HG03045 (cell line): Measurements from ENCODE around the gene DTNB.

Experiments
- ATAC-seq: cut with Tn5 transposase; IDR thresholded peaks from one replicate; pipeline ENCODE4 v1.9.1; 2021; ENCODE audit warnings: mild to moderate bottlenecking, moderate library complexity; ENCODE audit not compliant: unreplicated experiment

Gene DTNB

DNA sequence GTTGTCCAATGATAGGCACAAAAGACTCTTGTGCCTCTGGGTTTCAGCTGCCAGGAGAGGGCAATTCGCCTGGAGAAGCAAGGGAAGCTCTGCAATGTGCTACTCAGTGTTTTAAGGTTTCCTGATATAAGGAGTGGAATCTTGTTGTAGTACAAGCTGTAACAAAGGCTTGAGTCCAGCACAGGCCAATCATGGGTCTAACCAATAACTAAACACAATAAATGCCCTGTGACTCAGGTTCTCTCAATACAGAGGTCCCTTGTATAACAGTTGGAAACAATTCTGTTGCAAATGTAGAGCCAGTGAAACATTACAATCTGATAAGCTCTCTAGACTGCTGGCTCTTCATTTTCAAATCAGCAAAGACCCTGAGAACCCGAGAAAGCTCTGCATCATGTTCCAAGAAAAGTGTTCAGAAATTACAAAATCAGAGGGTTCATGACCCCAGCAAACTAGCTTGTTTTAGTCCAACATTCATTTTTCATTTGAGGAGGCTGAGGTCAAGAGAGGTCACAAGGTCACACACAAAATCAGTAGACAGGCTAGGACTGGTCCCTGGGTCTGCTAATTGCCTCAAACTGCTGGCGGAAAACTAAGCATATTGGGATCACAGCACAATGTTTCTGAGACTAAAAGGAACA, 272.7 kb downstream of the DTNB start:
- no peak for ATAC-seq

DNA sequence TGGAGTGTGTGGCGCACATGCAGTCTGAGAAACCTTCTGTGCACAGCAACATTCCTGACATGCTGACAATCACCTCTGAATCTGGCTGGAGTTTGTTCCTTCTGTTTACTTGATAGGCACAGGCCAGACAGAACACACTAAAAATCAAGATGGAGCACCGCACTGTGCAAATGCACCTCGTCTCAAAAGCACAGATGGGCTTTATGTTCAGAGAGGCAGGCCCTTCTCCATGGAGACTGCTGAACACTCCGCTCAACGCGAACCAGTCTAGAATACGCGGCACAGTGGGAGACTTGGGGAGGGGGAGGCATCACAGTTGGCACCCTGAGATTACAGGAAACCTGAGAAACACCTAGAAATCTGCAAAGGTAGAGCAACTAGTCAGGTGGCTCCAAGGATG, 273.2 kb downstream of the DTNB start:
- no peak for ATAC-seq

DNA sequence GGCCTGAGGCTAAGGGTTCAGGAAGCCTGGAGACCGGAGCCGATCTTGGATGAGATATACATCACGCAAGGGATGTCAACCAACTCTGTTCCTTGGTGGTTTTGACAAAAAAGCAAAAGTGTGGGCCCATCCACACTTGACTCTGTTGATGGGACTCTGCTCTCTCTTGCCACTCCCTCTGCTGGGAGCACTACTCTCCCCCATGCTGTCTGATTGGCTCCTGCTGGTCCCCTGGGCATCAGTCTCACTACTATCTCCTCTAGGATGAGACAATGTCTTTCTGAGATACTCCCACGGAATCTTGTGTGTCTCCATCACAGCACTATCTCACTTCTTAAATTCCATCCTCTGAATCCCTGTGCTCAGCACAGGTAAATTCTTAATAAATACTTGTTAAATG, 274.8 kb downstream of the DTNB start:
- ATAC-seq = no peak

DNA sequence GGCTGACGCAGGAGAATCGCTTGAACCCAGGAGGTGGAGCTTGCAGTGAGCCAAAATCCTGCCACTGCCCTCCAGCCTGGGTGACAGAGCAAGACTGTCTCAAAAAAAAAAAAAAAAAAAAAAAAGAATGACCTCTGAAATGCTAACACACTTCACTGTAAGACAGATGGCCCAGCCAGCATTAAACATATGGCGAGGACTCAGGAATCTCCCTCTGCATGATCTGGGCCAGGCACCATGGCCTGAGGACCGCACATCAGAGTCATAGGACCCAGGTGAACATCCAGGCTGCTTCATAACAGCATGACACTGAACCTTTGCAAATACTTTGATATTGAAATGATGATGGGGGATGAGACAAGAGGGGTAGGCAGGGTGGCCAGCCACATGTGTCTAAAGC, 275.6 kb downstream of the DTNB start:
- no peak for ATAC-seq

DNA sequence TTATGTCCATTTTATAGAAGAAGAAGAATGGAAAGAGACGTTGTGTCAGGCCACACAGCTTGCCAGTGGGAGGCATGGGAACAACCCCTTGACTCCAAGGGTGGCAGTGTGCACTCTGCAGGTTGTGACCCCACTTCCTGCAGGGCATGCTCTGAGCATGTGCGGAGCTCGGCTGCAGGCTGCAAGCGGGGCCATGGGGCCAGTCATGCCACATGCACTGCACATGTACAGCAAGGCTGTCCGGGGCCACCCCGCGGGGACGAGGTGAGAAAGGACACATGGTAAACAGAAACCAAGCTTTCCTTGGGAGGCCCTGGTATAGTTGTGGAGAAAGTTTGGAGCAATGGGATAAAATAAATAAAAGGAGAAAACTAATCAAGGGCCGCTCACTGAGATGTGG, 284.2 kb downstream of the DTNB start:
- no peak for ATAC-seq

DNA sequence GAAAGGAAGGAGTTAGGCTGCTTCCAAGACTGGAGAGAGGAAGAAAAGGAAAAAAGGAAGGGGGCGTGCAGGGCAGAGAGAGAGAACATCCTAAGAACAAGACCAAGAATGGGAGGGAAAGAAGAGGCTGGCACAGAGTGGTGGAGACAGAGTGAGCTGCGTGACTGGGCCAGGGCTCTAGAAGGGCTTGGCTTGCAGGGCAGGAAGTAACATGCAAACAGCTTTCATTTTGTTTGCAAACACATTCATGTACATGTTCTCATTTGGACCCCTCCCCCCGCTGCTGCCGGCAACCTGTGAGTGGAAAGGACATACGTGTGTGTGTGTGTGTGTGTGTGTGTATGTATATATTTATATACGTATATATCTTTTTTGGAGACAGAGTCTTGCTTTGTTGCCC, 284.9 kb downstream of the DTNB start:
- ATAC-seq = no peak

DNA sequence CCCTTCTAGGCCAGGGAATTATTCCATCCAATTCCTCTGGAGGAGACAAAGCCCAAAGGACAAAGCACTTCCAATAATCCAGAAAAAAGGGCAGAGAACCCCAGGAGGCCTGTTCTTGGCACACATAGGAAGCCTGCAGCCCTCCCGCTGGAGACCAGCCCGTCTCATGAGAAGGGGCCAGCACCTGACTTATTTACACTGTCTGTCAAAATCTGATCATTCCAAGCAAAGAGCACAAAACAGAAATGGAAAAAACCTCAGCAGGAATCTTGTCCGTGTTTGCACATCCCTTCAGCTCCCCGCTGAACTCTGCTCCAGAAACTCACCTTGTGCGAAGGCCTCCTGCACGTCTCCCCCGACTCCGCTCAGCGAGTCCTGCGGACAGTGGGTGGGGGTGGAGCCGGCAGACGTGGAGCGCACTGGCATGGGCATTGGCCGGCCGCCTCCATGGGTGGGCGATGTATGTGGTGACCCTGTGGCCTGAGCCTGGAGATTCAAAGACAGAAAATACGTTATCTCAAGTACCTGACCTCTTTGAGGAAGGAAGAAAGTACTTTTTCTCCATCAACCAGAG, 285.4 kb downstream of the DTNB start:
- ATAC-seq = no peak

DNA sequence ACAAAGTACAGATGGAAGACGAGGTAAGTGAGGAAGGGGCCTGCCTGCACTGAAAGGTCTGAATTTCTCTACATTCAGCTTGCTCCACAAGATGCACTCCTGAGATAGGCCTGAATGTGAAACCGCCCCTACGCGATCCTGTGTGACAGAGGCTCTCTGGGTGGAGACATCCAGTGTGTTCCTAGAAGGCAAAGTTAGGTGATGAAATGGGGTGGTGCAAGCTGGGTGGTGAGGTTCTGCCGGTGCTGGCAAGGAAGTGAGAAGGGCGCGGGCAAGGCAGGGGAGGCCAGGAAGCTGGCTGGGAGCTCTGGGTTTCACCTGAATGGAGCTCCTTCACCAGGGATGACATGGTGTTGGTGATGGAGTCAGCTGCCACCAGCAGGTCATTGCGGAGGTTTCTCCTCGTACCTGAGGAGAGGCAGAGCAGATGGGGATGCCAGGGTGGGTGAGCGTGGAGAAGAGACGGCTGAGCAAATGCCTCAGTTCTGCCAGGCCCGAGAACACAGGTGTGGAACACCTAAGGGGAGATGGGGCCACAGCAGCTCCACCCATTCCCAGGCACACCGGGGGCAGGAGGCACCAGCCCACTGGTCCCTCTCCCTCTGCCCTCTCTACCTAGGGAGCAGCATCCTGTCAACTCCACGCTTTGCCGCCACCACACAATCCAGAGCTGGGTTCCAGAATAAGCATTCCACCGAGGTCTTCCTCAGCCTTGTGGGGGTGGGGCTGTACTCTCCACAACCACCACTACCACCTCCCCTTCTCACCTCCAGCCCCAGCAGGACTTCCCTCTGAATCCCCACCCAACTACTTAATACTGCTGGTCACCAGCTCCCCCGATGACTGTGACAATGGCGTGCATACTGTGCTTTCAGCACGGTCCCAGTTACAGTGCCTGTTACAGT, 286.2 kb downstream of the DTNB start:
- no peak for ATAC-seq

DNA sequence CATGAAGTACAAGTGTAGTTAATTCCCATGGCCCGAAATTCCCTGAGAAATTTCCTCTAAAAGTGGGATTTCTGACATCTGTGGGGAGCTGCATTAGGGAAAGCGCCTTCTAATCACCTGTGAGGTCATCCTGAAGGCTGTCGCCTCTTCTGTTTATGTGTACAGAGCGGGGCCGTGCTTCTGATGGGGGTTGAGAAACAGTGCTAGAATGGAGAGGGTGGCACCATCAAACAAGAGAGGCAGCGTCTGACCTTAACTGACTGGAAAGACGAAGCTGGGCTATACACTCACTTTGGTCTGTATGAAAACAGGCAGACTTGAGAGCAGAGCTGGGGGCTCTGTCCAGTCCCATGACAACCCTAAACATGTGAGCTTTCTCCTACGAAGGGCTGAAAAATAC, 287.5 kb downstream of the DTNB start:
- no peak for ATAC-seq

DNA sequence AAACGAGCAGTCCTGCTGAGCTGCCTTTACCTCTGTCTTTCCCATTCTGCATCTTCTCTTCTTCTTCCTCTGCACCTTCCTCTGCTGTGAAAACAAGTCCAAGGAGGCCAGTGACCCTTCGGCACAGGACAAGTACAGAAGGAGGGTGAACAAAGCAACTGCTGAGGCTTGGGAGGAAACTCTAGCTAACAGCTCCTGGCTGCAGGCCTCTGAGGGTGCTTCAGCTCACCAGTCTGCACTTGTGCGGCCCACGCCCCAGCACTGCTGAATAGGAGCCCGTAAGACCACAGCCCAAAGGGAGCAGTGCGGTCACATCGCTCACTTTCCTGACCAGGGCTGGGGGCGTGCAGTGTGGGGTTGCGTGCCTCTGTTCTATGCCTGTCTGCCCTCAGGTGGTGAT, 289.6 kb downstream of the DTNB start:
- ATAC-seq = no peak

DNA sequence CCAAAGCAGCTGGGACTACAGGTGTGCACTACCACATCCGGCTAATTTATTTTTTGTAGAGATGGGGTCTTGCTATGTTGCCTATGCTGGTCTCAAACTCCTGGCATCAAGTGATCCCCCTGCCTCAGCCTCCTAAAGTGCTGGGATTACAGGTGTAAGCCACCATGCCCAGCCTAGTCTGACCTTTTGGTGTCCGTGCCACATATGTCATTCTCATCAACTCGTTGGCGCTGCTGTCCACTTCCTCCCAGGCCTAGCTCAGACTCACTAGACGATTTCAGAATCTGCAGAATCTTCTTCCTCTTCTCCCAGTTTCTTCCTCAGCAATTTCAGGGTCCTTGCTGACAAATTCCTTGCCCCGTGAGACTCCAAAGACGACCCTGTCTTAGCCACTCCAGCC, 291.9 kb downstream of the DTNB start:
- ATAC-seq = no peak

DNA sequence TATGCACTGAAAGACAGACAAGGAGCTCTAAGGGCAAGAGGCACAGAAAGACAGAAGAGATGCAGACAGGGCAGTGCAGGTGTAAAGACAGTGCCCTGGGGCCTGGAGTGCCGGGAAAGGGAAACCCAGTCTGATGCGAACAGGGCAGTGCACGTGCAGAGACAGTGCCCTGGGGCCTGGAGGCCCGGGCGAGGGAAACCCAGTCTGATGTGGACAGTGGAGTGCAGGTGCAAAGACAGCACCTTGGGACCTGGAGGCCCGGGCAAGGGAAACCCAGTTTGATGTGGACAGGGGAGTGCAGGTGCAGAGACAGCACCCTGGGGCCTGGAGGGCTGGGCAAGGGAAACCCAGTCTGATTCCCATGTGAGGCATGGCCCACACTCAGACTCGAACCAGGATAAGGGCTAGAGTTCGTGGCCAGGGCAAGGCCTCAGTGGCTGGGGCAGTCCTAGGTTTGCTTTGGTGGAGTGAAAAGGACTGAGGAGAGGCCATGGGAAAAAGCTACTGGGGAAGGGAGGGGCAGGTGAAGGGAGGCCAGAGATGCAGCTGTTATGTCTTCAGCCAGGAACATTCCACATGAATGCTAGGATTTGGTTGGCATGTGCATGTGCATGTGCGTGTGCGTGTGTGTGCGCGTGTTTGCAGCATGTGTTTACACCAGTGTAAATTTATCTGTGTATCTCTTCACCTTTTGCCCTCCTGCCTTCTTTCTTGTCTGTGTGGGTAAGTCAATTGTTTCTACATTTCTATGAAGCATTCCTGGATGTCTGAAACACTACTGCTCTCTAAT, 292.6 kb downstream of the DTNB start:
- ATAC-seq = no peak

DNA sequence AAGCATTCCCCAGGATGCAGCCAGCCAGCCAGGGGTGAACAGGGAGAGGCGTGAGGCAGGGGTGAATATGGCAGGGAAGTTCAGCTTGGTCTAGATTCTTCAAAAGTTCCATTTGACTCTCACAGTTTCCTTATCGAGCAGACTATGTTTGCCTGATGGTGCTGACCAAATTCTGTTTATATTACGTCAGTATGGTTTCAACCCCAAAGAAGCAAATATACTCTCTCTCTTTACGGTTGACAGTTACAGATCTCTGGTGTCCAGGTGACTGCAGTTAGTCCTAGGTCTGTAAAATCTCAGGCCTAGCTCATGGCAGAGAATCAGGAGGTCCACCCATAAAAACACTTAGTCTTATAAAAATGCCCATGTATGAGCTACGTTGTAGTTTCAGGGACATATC, 293.4 kb downstream of the DTNB start:
- ATAC-seq = no peak

DNA sequence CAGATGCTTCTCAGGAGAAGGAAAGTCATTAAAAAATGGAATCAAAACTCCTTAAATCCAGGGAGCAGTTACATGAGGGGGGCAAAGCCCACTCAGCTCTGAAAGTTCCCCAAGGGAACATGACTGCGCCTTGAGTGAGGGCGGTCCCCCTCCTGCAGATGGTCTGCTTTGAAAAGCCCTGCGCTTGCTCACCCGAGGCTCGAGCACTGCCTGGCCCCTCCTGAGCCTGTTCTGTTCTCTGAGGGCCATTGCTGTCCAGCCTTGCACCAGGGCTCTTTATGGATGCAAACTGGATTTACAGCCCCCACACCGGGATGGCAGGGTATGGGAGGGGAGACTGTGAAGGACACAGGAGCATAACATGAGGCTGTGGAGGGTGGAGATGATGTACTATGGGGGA, 293.8 kb downstream of the DTNB start:
- no peak for ATAC-seq

DNA sequence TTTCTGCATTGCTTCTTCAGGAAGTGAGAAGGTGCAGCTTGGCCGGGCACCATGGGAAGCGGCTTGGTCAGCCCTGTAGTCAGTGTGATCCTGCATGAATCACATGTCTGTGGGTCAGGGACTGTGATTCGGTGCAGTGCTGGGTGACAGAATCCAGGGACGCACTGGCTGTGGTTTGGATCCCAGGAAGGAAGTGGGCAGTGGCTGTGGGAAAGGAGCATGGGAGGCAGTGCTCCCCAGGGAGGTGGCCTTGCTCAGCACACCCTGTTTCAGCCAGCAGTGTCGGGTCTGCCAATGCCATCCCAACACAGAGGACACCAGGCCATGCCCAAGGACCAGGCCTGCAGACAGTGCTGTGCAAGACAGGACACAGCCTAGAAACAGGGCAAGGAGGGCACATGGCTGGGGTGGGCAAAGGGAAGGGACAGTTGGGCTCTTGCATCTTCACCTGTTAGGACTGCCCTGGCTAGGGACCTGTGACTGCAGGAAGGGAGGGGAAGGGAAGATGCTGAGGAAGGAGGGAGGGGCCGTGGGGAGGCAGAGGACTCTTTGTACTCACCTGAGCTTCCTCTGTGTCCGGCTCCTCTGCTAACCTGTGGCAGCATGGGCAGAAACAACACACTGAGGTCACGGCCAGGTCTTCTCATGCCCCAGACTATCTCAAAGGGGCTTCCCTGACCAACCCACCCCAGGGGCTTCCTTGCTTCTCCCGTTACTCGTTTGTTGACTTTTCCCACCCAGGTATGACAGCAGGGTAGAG, 294.5 kb downstream of the DTNB start:
- ATAC-seq = no peak

DNA sequence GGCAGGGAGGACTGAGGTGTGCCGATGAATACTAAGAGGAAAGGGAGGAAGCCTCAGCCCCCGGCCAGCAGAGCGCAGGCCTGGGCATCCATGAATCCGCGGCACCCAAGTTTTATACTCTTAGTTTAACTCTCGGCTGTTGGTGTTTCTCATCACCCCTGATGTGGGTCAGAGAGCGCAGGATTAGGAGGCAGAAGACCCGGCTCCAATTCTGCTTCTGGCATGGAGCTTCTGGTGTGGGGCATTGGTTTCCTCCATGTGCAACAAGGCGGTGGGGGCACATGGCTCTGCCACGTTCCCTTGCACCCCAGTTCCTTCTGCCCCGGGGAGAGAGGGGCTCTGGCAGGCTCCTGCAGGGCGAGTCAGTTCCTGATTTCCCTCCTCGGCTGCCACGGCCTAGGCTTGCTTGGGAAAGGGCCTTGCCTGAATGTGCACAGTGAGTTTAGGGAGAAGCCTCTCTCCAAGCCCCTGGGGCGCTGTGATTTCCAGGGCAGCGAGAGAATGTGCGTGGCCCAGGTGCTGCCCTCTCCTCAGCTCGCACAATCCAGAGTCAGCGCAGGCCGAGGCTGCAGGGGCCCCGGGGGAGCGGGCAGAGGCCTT, 295.5 kb downstream of the DTNB start:
- no peak for ATAC-seq

DNA sequence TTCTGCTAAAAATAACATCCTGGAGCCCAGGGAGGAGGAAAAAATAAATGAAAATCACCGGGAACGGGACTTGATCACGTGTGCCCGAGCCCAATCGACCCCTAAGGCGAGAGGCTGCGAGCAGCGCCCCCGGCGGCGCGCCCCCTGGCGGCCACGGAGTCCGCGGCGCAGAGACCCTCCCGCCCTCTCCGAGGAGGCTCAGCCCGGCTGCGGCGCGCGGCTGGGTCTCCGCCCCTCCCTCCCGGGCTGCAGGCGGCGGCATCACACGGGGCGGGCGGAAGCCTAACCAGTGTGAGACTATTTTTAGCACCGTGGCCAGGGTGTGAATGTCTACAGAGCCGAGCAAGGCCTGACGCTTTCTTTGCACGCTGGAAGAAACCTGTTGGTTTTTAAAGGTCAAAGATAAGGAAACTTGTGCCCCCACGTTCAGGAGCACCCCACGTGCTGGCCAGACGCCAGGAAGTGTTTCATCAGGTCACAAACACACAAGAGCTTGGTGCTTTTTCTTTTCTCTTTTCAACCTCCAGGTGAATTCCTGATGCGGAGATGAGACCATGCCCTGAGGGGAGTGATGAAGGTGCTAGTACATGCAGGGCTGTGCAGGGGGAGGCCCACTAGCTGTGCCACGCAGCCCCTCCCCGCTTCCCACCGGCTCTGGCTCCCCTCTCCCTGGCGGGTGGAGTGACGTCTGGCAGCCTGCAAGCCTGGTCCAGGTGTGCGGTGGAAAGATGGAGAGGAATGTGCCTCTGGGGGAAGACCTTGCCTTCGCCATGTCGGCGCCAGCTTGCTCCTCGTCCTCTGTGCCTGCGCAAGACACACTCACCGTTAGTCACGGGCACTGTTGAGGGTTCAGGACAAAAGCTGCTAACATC, 296.4 kb downstream of the DTNB start:
- ATAC-seq = peak; percentile 94

DNA sequence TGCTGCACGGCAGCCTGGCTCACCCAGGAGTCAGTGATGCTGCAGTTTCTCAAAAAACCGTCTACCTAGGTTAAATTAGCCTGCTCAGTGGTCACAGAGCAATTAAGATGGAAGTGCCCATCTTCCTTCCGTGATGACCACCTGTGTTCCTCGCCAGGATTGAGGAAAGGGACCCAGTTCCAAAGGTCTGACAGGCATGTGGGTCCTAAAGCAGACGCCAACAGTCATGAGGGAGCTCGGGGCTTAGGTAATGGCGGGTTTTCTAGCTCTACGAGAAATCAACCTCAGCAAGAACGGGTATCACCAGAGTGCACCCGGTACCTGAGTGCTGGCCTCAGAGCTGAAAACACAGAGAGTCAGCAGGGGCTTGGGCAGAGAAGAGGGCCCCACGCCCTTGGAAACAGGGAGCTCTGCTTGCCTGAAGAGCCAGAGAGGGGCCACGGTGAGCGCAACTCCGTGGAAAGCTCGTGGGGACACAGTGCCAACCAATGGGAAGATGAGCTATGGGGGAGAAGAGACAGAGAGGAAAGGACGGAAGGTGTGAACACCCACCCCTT, 297.3 kb downstream of the DTNB start:
- no peak for ATAC-seq

DNA sequence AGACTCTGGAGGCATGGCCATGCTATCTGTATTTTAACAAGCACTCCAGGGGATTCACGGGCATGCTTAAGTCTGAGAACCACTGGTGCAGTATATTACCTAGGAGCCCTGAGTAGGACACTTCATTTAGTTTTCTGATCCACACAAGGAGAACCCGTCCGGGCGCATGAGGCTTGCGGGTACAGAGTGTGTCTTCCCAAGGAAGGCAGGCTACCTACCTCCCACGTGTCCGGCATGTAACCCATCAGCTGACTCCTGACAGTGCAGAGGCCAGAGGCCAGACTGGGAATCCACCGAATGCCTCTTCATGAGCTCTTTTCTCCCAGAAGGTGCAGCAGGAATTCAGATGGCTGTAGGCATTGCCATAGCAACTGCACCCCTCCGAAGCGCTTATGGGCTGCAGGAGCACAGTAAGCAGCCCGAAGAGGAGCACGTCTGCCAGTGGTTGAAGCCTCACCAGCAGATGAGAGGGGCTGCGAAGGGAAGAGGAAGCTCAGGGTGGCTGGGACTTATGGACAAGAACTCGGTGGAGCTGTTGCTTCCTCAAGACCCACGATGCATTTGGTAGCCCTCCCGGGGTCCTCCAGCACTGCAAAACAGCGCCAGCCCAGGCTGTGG, 297.9 kb downstream of the DTNB start:
- ATAC-seq = no peak
